Measurements from ENCODE around the gene CNST.

DNA sequence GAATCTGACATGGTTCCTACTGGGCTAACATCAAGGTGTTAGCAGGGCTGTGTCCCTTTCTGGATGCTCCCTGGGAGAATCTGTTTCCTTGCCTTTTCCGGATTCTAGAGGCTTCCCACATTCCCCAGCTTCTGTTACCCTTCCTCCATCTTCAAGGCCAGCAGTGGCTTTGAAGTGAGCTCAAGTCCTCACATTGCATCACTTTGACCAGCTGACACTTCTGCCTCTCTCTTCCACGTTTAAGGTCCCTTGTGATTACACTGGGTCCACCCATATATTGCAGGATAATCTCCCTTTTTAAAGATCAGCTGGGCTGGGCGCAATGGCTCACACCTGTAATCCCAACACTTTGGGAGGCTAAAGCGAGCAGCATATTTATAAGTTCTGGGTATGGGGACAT, 33.1 kb downstream of the CNST start:
- no peak for TF ChIP-seq ZFP36L2 (CRISPR knock-in tag; IDR thresholded peaks at IDR 0.05)
- TF ChIP-seq ZHX2 (IDR thresholded peaks at IDR 0.05; ENCODE audit: low read depth): no peak
- TF ChIP-seq ZHX2 (CRISPR knock-in tag; IDR thresholded peaks at IDR 0.05; ENCODE audit: borderline replicate concordance): no peak
- TF ChIP-seq, protein P1, sequence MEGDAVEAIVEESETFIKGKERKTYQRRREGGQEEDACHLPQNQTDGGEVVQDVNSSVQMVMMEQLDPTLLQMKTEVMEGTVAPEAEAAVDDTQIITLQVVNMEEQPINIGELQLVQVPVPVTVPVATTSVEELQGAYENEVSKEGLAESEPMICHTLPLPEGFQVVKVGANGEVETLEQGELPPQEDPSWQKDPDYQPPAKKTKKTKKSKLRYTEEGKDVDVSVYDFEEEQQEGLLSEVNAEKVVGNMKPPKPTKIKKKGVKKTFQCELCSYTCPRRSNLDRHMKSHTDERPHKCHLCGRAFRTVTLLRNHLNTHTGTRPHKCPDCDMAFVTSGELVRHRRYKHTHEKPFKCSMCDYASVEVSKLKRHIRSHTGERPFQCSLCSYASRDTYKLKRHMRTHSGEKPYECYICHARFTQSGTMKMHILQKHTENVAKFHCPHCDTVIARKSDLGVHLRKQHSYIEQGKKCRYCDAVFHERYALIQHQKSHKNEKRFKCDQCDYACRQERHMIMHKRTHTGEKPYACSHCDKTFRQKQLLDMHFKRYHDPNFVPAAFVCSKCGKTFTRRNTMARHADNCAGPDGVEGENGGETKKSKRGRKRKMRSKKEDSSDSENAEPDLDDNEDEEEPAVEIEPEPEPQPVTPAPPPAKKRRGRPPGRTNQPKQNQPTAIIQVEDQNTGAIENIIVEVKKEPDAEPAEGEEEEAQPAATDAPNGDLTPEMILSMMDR (CRISPR knock-in tag; IDR thresholded peaks at IDR 0.05): no peak
- TF ChIP-seq ETS1 (CRISPR knock-in tag; IDR thresholded peaks at IDR 0.05): no peak
- TF ChIP-seq, protein P2, sequence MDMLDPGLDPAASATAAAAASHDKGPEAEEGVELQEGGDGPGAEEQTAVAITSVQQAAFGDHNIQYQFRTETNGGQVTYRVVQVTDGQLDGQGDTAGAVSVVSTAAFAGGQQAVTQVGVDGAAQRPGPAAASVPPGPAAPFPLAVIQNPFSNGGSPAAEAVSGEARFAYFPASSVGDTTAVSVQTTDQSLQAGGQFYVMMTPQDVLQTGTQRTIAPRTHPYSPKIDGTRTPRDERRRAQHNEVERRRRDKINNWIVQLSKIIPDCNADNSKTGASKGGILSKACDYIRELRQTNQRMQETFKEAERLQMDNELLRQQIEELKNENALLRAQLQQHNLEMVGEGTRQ (IDR thresholded peaks at IDR 0.05; ENCODE audit: low read depth, low read length): no peak
- TF ChIP-seq, protein P2 (CRISPR knock-in tag; IDR thresholded peaks at IDR 0.05; ENCODE audit: borderline replicate concordance): no peak
- no peak for TF ChIP-seq NFYB (CRISPR knock-in tag; IDR thresholded peaks at IDR 0.05)
- no peak for TF ChIP-seq MYC (CRISPR knock-in tag; IDR thresholded peaks at IDR 0.05; ENCODE audit: borderline replicate concordance)
- no peak for TF ChIP-seq ZNF563 (CRISPR knock-in tag; IDR thresholded peaks at IDR 0.05)

Data from HepG2 (cell line).